GM18909 (cell line): ENCODE measurements around the gene TGM1.
"Not testable (repeated sequence)": the region's sequence is repeated elsewhere in the genome, so short reads cannot be mapped to it uniquely, and the experiment has no call there.

Source experiments
- ATAC-seq: cut with Tn5 transposase; IDR thresholded peaks from one replicate; pipeline ENCODE4 v1.9.1; 2021; ENCODE audit warnings: mild to moderate bottlenecking; ENCODE audit not compliant: unreplicated experiment, poor library complexity

Gene TGM1

DNA sequence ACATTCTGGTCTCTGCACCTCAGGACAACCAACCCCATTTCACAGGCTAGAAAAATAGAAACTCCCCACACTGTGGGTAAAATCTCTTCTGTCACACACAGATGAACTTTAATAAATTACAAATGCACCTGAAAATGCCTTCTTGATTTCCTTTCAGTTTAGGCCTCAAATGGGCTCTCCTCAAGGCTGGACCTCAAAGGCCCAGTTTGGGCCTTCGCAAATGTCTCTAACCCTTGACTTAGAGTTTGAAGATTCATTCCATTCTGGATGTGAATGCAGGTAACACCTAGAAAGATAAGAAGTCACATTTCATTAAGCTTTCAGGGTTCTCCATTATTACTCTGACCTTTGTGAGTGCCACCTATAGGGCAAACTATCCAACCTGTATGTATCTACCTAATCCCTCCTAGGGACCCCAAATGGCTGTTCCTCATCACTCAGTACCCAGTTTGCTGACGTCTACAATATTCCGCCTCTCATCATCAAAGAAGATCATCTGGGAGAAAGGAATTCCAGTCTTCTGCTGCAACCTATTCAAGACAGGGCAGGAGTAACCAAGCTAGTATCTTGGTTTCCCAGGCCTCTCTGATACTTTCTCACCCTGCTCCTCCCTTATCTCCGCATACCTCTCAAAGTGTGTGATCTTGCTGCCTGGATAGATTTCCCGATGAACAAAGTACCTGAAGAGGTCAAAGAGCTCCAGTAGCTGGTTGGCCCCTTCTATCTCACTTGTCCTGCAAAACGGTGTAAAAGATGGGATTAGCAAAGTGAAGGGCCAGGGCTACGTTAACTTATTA, 48.9 kb downstream of the TGM1 start:
- ATAC-seq: no peak

DNA sequence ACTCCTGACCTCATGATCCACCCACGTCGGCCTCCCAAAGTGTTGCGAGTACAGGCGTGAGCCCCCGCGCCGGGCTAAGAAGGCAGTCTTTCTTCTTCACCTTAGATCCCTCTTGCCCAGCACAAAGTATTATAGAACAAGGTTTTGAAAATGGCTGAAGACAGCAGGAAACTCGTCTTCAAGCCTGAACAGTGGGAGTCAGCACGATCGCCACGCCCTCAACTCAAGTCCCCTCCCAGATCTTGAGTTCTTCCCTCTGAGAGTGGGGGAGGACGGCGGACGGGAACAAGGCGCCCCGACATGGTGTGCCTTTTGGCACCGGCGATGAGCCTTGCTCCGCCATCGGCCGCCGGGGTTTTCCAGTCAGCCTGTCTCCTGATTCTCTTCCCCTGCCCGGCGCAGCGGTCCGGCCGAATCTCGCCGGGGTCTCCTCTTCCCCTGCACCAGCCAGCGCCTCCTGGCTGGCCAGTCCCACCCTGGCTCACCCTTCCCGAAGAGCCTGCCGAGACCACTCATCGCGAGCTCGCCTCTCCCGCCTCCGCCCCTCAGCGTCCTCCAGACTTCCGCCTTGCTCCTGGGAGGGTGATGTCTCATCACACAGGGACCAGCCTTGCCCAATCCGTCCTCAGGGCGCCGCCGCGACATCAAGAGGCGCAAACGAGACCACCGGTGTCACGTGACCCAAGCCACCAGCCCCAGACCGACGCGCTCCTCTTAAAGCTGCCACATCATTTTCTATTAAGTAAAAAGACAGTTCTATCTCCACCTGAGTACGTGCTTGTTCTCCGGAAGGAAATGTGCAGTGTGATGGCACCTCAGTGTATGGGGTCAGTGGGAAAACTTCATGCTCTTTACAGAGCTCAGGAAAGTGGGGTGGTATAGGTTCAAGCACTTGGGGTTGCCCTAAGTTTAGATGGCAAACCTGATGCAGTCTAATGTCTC, 49.8 kb downstream of the TGM1 start, which contains the start of gene CHMP4A:
TSS of gene CHMP4A (minus strand) at position 565 of the 942 bp plus-strand sequence. CDS start at position 516, 49 bp downstream.
- peak; percentile 85 for ATAC-seq

DNA sequence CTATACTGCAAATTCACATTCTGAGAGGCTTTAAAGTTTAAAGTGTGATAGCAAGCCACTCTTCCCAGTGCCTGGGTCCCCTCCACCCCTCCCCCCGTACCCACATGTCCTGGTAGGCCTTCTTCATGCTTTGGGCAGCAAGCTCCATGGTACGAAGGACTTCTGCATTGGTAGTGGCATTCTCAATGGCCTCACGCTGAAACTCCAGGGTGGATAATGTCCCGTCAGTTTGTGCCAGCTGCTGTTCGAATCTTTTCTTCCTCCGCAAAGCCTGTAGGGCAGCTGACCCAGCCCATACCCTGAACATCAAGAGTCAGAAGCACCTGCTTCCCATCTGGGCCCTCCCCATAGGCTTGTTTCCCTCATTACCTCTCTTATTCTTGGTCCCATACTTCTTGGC, 51.7 kb downstream of the TGM1 start:
- no peak for ATAC-seq

DNA sequence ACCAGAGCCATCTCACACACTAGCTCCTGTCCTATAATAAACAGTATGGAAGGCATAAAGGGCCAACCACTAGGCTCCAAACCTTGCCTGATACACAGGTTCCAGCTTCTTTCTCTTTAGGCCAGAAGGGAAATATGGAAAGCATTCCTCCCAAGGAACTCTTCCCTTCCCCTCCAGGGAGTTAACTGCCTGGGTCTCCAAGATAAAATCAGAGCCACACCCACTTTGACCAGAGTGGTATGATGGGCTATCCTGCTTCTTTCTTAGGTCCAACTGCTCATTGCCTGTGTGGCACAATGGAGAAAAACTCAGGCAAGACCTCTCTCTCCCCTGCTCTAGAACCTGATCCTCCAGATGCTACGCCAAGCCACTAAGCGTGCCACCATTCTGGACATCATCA, 55.4 kb downstream of the TGM1 start:
- ATAC-seq: no peak

DNA sequence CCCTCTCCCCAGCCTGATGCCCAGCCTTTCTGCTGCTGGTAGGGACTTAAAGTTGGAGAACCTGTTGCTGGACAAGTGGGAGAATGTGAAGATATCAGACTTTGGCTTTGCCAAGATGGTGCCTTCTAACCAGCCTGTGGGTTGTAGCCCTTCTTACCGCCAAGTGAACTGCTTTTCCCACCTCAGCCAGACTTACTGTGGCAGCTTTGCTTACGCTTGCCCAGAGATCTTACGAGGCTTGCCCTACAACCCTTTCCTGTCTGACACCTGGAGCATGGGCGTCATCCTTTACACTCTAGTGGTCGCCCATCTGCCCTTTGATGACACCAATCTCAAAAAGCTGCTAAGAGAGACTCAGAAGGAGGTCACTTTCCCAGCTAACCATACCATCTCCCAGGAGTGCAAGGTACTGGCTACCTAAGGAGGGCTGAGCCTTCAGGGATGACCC, 55.8 kb downstream of the TGM1 start:
- no peak for ATAC-seq

DNA sequence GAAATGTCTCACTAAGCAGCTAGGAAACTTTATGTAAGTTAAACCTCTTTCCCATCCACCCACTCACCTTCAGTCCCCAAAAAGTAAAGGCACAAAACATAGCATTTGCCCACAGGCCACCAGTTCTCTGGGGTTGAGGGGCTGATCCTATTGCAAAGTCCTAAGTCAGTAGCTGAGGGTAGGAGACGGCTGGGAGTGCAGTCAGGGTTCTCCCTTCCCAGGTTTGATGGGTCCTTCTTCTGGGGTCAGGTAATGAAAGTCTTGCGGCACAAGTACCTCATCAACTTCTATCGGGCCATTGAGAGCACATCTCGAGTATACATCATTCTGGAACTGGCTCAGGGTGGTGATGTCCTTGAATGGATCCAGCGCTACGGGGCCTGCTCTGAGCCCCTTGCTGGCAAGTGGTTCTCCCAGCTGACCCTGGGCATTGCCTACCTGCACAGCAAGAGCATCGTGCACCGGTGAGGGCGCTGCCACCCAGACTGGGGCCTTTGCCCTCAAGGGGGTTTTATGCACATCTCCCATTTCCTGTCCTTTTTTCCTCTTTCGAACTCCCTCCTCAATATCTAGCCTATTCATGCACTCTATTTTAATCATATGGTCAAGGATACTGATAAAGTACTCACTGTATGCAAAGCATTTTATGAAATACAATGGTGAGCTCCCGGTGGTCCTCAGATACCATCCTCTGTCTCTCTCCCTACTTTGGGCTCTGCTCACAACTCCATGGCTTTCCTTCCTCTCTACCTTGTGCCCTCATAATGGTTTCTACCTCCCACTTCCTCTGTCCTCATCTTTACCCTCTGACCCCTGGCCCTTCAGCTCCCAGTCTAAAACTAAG, 56.5 kb downstream of the TGM1 start:
- ATAC-seq: no peak

DNA sequence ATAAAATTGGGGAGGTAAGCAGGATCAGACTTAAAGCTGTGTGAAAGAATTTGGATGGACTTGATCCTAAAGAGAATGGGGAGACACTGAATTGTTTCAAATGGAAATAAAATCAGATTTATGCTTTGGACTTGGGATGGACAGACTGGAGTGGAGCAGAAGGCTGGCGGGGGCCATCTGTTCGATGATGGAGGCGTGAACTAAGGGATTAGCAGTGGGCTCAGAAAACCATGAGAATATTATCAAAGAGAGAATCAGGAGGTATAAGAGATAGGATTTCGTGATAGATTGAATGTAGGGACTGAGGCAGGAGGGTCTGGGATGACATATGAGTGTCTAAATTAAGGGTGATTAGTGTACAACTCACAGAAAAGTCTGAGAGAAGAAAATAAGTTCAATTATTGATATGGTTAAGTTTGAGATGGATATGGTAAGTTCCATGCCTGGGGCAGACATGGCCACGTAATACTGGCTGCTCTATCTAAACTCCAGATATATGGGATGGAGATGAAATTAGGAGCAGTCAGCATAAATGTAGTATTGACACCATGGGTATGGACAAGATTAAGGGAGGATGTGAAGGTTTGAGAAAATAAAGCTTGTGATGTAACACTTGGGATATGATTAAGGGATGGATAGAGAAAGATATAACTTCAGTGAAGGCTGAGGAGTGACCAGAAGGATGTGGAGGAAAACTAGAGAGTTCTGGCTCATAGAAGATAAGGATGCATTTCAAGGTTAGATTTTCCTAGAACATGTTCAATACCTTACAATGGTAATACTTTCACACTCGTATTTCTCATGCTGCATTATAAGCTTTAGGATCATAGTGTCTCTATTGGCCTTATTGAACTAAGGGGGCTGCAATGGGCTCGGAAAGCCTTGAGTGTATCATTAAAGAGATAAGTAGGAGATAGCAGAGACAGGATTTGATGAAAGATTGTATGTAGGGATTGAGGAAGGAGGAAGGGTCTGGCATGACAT, 58.5 kb downstream of the TGM1 start:
- no peak for ATAC-seq

DNA sequence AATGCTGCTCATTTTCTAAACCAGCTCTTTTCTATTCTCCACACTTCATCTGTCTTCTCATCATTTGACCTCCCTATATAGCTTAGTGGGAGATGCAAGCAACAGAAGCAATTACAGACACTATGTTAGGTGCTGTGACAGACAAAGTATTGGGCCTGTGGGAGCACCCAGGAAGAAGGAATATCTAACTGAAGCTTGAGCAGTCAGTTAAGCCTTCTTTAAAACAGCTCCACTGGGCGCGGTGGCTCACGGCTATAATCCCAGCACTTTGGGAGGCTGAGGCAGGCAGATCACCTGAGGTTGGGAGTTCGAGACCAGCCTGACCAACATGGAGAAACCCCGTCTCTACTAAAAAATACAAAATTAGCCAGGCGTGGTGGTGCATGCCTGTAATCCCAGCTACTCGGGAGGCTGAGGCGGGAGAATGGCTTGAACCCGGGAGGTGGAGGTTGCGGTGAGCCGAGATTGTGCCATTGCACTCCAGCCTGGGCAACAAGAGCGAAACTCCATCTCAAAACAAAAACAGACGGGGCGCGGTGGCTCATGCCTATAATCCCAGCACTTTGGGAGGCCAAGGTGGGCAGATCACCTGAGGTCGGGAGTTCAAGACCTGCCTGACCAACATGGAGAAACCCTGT, 59.6 kb downstream of the TGM1 start:
- ATAC-seq: not testable (repeated sequence)

DNA sequence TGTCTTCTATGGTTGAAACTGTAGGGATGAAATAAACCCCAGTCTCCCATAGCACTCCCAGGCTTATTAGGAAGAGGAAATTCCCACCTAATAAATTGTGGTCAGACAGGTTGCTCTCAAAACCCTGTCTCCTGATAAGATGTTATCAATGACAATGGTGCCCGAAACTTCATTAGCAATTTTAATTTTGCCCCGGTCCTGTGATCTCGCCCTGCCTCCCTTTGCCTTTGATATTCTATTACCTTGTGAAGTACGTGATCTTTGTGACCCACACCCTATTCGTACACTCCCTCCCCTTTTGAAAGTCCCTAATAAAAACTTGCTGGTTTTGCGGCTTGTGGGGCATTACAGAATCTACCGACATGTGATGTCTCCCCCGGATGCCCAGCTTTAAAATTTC, 60.4 kb downstream of the TGM1 start:
- ATAC-seq: not testable (repeated sequence)
